GM19463 (cell line): ENCODE measurements around the gene PTPN12.
"Not testable (repeated sequence)": the region's sequence is repeated elsewhere in the genome, so short reads cannot be mapped to it uniquely, and the experiment has no call there.

Source experiments
- ATAC-seq: cut with Tn5 transposase; IDR thresholded peaks from one replicate; pipeline ENCODE4 v1.9.1; 2021; ENCODE audit warnings: mild to moderate bottlenecking, moderate library complexity; ENCODE audit not compliant: unreplicated experiment

PTPN12 gene

DNA sequence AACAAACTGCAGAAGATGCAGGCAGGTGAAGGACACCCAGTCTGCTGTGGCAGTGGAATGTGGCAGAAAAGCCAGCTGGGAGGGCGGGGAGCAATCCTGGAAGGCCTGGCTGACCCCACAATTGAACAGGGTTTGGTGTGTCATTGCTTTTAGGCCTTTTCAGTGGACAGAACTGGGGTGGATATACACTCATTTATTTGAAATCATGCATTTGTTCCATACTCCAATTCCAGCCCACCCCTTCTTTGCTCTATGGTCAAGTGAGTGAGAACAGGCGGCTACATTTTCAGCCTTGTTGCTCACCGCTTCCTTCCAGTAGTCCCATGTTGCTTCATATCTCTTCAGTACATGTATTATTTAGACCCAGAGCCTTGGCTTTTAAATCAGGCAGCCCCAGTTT lies 39.8 kb downstream of the PTPN12 start:
- ATAC-seq = no peak

DNA sequence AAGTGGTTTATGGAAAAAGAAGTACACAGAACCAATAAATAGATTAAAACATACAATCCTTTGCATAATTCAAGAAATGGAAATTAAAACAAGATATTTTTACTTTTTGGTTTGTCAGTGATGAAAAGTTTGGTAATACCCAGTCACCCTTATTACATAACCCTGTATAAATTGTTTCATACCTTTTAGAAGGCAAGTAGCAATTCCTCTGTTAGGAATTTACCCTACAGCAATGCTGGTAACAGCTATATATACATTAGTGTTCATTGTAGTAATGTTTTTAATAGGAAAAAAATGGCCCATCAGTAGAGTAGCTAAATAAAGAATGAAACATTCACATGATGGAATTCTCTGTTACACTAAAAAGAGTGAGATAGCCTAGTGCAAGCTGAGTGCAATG lies 42.7 kb downstream of the PTPN12 start:
- ATAC-seq = no peak

DNA sequence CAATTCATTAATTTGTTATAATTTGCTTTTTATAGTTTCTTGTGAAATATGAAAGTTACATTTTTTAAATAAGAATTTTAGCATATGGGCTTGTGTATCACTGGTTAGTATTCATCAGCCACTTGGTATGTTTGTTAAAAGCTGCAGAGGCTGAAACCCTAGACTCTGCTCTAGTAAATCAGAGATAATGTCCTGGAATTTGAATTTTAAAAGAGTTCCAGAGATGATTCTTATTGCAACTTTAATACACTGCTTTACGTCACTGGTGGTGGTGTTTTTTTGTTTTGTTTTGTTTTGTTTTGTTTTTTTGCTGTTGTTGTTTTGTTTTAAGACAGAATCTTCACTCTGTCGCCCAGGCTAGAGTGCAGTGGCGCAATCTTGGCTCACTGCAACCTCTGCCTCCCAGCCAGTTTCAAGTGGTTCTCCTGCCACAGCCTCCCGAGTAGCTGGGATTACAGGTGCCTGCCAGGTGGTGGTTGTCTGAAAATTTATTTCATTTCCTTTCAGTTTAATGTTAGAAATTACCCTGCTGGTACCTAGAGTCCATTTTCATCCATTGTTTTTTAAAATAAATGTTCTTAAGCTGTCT lies 43.8 kb downstream of the PTPN12 start:
- no peak for ATAC-seq

DNA sequence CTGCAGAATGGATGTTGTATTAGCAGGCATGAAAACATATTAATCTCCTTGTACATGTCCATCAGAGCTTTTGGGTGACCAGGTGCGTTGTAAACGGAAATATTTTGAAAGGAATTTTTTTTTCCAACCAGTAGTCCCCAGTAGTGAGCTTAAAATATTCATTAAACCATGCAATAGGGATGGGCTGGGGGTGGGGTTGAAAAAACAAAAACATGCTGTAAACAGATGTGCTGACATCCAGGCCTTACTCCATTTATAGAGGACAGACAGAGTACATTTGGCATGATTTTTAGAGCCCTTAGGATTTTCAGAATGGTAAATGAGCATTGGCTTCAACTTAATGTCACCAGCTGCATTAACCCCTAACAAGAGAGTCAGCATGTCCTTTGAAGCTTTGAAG lies 50.2 kb downstream of the PTPN12 start:
- no peak for ATAC-seq

DNA sequence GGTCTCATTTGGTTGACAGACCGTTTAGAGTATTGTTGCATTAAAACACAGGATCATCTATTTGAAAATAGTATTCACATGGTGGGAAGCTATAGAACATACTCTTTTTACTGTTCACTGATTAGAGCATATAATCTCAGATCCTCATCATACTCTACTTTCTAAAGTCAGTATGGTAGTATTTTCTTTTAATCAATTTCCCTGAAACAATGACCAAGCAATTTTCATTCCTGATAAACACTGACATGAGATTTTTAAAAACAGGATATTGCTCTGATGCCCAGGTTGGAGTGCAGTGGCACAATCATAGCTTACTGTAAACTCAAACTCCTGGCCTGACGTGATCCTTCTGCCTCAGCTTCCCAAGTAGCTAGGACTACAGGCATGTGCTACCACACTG lies 63.9 kb downstream of the PTPN12 start:
- no peak for ATAC-seq

DNA sequence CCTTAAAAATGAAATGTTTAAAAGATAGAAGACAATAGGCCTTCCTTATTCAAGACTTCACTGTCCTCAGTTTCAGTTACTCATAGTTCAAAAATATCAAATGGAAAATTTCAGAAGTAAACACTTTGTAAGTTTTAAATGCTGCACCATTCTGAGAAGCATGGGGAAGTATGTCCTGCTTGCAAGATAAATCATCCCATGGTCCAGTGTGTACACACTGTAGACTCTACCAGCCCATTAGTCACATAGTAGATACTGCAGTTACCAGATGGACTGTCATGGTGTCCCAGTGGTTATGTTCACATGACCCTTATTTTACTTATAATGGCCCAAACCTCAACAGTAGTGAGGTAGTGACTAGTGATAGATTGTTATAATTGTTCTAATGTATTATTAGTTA lies 69.5 kb downstream of the PTPN12 start:
- no peak for ATAC-seq

DNA sequence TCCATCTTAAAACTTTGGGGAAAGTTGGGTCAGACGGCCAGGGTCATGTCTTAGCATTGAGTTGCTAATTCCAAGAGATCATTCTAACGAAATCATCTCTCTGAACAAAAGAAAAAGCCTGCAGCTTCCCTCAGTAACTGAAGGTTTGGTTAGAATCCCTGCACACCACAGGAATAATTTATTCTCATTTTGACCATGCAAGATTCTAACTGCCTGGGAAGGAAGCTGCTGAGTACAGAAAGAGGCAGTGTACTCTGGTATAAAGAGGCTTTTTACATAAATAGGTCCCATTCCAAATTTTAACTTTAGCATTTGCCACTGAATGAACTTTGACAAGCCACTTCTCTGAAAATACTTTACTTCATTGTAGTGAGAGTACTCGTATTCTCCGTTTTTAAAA lies 82.2 kb downstream of the PTPN12 start:
- no peak for ATAC-seq

DNA sequence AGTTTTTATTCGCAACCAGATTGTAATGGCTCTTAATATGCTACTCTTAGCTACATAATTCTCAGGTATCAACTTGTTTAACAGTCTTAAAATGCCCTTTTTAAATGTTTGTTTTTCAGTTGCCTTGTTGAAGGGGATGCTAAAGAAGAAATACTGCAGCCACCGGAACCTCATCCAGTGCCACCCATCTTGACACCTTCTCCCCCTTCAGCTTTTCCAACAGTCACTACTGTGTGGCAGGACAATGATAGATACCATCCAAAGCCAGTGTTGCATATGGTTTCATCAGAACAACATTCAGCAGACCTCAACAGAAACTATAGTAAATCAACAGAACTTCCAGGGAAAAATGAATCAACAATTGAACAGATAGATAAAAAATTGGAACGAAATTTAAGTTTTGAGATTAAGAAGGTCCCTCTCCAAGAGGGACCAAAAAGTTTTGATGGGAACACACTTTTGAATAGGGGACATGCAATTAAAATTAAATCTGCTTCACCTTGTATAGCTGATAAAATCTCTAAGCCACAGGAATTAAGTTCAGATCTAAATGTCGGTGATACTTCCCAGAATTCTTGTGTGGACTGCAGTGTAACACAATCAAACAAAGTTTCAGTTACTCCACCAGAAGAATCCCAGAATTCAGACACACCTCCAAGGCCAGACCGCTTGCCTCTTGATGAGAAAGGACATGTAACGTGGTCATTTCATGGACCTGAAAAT lies 89.7 kb downstream of the PTPN12 start:
- no peak for ATAC-seq

DNA sequence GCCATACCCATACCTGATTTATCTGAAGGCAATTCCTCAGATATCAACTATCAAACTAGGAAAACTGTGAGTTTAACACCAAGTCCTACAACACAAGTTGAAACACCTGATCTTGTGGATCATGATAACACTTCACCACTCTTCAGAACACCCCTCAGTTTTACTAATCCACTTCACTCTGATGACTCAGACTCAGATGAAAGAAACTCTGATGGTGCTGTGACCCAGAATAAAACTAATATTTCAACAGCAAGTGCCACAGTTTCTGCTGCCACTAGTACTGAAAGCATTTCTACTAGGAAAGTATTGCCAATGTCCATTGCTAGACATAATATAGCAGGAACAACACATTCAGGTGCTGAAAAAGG lies 90.2 kb downstream of the PTPN12 start:
- no peak for ATAC-seq

DNA sequence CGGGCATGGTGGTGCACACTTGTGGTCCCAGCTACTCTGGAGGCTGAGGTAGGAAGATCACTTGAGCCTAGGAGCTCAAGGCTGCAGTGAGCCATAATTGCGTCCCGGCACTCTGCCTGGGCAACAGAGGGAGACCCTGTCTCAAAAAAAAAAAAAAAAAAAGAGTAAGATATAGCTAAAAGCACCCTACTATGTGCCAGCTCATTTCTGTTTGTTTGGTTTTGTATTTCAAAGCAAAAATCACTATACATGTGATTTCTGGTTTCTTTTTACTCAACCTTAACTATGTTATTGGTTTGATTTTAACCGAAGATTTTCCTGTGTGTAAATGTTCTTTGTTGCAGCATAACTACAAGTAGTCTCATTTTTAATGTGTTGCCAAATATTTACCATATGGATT lies 92.7 kb downstream of the PTPN12 start:
- ATAC-seq = no peak

DNA sequence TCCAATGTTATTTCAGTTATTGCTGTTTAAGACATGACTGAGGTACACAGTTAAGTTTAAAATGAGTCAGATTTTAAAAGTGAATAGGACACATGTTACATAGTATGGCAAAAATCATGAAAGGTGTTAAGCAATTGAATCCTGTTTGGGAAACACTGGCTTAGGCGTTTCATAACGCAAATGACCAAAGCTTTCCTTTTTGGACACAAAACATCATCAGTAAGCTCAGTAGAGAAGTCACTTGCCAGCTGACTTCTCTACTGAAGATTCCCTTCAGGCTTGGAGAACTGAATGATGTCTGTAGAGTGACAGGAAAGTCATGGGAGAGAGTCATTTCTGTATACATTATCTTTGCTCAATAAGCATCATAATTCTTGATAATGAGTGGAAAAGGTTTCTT lies 94.7 kb downstream of the PTPN12 start:
- no peak for ATAC-seq

DNA sequence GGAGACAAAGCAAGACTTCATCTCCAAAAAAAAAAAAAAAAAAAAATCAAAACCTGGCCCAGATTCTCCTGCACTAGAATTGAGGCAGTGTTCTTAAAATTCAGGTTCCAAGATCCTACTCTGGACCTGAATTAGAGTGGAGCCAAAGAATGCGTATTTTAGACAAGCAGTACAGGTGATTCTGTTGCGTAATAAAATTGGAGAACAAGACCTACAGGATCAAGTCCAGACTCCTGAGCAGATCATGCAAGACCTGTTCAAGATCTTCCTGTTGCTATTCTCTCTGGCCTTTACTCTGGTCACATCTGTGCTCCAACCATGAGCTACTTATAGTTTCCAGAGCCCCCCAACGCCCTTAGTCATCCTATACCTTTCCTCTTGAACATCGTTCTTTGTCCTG lies 107.7 kb downstream of the PTPN12 start:
- ATAC-seq = no peak

DNA sequence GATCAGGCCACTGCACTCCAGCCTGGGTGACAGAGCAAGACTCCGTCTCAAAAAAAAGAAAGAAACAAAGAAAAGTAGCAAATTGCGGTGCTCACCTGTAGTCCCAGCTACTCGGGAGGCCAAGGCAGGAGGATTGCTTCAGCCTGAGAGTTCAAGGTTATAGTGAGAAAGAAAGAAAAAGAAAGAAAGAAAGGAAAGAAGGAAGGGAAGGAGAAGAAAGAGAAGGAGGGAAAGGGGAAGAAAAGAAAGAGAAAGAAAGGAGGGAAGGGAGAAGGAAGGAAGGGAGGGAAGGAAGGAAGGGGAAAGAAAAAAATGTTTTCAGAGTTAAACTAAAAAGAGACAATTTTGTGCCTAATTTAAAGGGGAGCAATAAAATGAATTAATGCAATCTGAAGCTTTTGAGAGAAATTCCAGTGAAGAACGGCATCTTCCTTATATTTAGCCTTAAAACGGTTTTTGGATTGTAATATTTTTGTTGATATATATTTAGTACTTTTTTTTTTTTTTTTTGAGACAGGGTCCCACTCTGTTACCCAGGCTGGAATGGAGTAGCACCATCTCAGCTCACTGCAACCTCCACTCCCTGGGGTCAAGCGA lies 111.7 kb downstream of the PTPN12 start:
- no peak for ATAC-seq

DNA sequence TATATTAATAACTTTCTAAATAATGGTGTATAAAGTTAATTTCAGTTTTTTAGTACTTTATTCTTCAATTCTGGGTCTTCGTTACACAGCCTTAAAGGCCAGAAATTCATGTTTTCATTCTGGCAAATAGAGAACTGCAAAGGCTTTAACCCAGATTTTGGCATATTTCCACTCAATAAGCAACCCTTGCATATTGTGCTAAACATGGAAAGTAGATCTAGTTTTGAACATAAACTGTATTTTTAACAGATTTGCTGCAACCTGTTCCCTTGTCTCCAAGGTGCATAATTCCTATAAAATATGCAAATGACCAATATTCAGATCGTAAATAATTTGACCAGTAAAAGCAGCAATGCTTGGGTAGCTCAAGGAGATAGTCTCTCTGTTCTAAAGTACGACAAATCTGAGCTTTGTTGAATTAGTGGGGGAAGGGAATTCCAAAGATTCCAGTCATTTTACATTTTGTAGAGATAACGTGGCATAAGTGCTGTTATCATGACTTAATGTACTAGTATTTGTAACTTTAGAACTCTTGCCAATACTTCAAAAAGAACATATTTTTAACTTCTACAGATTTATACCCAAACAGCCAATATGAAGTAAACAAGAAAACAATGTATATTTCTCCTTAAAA lies 112.7 kb downstream of the PTPN12 start:
- no peak for ATAC-seq

DNA sequence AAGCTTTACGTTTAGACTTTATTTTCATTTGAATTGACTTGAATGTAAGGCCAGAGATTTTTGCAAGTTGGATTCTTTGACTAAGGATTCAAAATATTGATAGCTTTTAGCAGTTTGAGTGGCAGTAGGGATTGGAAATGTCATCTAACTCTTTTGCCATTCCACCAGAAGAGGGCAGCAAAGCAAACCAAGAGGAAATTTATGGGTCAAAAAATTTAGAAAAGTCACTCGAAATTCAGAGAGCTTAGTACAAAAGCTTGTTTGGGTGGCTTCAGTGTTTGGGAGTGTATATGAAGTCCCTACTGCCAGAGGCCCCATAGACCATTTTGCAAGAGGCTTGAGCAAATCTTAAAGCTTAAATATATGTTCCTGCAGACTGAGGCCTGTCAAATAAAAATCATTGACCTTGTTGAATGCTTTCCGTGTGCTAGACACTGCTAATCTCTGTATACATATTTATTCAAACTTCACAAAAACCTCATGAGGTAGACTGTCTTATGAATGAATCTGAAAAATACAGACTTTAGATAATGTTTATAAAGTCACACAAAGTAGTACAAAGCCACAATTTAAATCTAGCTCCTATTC lies 114.6 kb downstream of the PTPN12 start:
- ATAC-seq = no peak

DNA sequence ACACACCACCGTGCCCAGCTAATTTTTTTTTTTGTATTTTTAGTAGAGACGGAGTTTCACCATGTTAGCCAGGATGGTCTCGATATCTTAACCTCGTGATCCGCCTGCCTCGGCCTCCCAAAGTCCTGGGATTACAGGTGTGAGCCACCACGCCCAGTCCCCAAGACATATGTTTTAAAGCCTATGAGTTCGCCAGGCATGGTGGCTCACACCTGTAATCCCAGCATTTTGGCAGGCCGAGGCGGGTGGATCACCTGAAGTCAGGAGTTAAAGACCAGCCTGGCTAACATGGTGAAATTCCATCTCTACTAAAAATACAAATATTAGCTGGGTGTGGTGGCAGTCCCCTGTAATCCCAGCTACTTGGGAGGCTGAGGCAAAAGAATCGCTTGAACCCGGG lies 115.7 kb downstream of the PTPN12 start:
- not testable (repeated sequence) for ATAC-seq

DNA sequence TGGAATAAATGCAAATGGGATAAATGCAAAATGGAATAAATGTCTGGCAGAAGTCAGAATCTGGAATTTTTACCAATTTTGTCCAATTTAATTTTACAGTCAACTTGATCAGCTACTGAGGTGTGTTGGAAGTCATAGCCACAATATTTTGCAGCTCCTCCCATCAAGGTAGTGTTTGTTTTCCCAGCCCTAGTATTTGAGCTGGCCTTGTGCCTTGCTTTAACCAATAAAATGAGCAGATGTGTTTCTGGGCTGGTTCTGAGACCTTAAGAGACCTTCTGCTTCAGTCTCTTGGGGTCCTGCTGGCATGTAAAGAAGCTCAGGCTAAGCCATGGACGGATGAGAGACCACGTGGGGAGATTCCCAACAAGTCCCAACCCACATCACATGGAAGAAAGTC lies 116.5 kb downstream of the PTPN12 start:
- ATAC-seq = no peak

DNA sequence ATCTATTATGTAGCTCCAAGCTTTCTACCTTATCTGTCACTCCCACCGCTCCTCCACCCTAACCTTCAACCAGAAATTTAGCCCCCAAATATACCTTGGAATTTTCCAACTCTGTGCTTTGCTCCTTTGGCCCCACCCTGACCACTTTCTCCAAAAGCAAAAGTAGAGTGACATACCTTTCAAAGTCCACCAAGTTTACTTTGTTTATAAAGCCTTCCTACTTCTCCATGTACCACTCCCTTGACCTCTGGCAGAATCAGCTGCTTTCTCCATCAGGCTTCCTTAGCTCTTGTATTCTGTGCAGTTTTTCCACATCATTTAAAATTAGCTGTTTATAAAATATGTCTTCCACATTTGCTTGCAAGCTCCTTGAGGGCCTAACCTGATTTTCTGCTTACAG lies 118.3 kb downstream of the PTPN12 start:
- ATAC-seq = no peak

DNA sequence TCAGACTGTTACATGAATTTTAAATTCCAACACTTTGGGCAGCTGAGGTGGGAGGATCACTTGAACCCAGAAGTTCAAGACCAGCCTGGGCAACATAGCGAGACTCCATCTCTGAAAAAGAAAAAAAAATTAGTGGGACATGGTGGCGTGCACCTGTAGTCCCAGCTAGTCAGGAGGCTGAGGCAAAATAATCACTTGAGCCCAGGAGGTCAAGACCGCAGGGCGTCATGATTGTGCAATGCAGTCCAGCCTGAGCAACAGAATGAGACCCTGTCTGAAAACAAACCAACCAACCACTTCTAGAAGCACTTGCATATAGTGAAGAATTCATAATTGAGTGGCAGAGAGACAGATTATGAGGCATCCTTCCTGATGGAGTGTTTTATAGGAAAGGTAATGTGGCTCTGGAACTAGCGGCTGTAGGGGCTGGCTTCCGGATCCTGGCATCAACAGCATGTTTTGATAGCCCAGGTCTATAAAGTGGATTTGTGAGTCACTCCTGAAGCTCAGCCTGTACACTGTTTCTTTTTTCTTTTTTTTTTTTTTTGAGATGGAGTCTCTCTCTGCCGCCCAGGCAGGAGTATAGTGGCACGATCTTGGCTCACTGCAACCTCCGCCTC lies 118.9 kb downstream of the PTPN12 start:
- ATAC-seq = no peak

DNA sequence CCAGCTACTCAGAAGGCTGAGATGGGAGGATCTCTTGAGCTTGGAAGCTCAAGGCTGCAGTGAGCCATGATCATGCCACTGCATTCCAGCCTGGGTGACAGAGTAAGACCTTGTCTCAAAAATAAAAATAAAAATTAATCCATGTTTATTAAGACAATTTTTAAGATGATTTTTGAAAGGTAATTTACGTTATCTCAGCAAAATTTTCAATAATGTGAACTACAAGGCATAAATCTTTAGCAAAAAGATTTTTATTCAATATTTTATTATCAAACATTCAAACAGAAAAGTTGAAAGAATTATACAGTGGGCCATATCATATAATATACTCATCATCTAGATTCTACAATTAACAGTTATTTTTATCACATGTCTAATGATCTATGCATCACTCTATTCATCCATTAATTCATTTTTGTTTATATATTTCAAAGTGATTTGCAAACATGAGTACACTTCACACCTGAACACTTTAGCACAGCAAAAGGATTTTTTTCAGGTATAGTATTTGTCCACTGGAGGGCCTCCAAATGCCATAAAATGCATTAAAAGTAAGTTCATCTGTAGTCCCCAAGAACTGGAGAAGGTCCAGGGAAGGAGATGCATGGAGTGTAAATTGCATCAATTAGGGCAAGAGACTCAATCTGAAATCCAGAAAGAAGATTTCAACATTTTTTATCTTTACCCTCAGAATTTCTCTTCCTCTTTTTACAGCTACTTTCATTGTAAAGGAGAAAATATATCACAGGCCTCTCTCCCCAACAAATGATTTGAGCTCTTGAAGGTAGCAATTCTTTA lies 120.5 kb downstream of the PTPN12 start:
- no peak for ATAC-seq

DNA sequence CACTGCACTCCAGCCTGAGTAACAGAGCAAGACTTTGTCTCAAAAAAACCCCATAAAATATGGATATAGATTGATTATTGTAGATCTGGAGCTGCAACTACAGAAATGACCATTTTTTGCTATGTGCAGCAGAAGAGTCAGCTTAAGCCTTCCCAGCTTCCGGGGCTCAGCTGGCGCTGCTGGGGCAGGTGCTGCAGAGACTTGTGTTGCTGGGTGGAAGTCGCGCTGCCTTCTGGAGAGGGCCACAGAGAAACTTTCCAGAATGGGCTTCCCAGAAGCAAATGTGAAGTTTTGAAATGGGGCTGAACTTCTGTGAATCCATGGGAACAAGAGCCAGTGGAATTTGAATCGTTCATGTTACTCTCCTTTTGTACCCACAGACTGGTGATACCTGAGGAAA lies 121.8 kb downstream of the PTPN12 start:
- no peak for ATAC-seq
